SKM-1 (cell line): ENCODE data around the gene WFS1.

ENCODE experiments used
- DNase-seq: peaks from one replicate; lab custom pipeline; 2025; ENCODE audit not compliant: unreplicated experiment; lab: John Stamatoyannopoulos, UW

WFS1 gene

GRCh38 chr4:6258026-6258360 lies 11.7 kb upstream of the WFS1 start:
- DNase-seq = no peak

DNA sequence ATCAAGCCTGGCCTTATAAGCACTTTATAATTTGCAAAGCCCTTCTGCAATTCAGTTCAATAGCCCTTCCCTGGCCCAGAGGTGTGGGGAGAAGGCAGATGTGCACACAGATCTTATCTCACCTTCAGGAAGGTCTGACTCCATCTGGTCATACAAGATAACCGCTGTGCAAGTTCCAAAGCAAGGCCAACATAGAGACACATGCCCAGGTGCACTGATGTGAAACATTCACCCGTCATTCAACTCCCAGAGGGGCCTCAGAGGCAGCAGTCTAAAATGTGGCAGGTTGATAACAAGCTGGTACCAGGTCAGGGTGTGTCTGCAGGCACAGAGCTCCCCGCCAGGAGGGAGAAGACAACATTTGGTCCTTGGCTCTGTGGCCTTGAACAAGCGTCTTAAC lies 10.9 kb upstream of the WFS1 start:
- DNase-seq = no peak

DNA sequence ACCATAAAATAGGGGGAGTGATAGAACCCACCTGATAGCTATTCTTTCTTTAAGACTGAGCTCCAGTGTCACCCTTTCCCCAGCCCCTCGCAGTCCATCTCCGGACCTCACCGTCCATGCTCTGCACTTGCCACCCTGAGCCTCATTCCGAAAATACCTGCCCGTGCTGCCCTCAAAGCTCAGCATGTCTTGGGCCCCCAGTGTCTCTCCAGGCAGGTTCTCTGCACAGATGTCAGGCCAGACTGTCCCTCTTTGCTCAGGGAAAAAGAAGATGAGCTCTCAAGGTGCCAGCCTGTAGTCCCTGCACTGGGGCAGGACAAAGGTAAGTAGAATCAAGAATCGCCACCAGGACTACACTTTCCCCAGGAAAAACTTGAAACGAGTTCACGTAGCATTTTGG lies 9.8 kb upstream of the WFS1 start:
- DNase-seq = no peak

GRCh38 chr4:6262176-6262575 lies 7.5 kb upstream of the WFS1 start:
- no peak for DNase-seq

- no peak for DNase-seq
Measured at GRCh38 chr4:6262847-6263487, 6.7 kb upstream of the WFS1 start.

- no peak for DNase-seq
Measured at GRCh38 chr4:6263526-6264224, 6.0 kb upstream of the WFS1 start.

GRCh38 chr4:6264225-6264540 lies 5.5 kb upstream of the WFS1 start:
- no peak for DNase-seq

DNA sequence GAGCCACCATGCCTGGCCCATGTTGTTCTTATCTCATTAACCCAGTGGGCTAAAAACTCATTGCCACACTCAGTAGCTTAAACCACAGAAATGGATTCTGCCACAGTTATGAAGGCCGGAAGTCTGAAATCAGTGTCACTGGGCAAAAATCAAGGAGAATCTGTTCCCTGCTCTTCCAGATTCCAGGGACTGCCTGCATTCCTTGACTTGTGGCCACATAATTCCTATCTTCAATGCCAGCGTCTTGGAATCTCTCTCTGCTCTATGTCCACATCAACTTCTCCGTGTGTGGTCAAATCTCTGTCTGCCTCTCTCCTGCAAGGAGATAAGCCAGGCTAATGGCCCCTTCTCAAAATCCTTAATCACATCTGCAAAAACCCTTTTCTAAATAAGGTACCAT lies 4.1 kb upstream of the WFS1 start:
- no peak for DNase-seq

DNA sequence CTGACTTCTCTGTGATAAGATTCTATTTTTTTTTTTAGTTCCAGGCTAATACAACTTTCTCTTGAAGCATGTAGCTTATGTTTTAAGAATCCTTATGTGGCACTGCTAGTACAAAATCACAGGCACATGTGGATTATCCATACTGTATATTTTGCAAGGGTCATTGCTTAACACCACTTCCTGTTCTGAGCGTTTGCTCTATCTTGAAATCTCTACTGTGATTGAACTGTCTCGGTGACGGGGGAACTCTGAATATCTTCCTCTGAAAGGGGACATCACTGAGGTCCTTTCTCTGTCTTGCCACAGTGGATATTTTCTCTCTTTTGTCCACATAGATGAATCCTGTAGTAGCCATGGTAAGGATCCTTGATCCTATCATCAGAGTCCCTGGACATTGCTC lies 2.1 kb upstream of the WFS1 start:
- peak; percentile 18 for DNase-seq

DNA sequence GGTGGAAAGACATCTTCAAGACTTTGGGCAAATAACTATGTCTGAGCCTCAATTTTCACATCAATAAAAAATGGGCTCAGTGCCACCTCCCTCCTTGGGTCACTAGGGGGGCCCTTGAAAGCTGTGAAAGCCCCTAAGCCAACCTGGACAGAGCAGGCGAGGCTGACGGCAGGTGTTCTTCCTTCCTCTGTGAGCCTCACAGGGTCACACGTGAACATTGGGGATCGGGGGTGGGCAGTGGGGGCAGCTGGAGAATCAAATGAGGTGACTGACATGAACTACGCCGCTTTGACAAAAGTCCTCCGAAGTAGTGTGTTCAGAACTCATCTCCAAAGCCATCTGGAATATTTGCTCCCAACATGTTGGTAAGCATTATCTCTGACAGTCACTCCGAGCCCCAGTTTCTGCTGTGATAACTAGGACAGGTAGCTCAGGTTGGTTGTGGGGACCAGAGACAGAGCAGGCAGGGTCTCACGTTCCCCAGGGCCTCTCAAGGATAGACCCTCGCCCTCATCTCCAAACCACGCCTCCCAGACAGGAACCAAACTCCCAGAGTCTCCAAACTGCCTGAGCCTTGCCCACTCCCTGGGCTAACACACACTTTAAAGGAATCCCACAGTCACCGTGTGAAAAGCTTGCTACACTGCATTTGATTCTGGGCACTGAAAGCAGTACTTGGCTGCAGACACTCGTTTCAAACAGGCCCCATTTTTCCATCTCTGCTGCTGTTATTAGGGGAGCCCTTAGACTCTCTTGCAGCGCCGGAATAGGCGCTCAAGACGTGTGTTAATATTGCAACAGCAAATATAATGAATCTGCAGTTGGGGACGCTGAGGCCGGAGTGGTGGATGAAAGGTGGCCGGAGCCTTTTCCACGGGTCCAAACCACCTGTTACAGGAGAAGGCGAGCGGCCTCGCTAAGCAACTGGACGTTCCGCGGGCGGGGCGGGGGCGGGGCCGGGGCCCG lies 717 bp upstream of the WFS1 start:
- DNase-seq = no peak

DNA sequence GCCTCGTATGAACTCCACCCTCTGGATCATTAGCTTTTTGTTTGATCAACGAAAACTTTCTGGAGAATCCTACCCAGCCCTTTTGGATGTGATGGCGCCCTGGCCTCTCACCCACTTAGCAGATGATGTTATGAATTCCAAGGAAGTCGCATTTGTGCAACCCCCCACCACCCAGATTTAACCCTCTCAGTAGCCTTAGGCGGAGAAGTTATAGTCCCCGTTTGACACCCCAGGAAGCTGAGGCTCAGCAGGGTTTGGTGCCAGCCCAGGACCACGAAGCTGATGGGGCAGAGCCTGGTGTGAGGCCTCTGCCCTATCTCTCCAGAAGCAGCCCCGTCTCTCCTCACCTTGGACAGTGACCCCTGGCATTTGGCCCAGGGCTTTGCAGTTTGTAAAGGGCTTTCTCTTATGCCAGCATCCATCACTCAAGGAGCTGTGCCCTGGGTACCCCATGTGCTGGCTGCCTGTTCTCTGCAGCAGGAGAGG lies 1.0 kb downstream of the WFS1 start:
- DNase-seq = no peak

DNA sequence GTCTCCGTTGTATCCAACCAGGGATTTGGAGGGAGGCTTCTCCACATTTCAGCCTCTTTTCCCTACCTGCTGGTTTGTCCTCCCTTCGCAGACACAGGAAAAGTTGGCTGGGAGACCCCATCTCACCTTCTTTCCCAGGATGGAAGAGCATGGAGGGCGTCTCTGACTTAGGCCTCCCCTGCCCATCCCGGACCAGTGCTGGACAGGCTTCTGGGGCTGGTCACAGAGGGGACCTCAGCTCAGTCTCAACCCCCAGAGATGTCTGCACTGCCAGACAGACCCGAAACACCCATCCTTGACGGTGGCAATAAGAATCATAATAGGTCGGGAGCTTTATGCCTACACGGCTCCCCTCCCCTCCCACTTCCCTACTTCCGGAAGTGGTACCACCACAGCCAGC lies 1.6 kb downstream of the WFS1 start:
- DNase-seq = no peak

GRCh38 chr4:6271701-6272465 lies 2.2 kb downstream of the WFS1 start:
- no peak for DNase-seq

GRCh38 chr4:6272863-6273660 lies 3.4 kb downstream of the WFS1 start:
- DNase-seq = no peak

DNA sequence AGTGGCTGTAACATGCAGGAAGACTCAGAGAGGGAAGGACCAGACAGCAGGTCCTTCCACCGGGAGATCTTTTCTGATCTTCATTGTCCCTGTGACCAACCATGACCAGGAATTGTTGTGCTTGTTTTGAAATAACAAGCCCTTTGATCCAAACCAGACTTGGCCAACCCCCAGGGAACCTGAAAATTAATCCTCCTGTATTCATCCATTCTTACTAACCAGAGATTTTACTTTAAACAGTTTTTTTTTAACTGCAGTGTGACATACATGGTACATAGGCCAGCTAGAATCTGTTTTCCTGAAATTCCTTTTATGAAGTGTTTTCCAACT lies 4.0 kb downstream of the WFS1 start:
- no peak for DNase-seq

DNA sequence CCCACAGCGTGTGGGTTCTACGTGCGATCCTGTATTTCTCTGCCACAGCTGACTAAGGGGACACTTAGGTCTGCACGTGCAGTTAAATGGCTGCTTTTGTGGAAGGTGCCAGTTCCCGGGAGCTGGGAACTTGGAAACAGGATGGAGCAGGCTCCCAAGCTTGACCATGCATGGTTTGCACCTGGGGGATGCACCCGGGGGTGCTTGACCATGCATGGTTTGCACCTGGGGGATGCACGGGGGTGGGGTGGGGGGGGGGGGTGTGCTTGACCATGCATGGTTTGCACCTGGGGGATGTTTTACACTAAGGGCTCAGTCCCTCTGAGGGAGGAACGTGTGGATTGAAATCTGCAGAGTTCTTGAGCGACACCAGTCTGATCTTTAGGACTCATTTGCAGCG lies 5.7 kb downstream of the WFS1 start:
- no peak for DNase-seq

GRCh38 chr4:6275898-6276806 lies 6.5 kb downstream of the WFS1 start:
- DNase-seq = no peak

GRCh38 chr4:6277139-6277802 lies 7.6 kb downstream of the WFS1 start:
- DNase-seq = no peak
